ENCODE measurements around the gene LELP1.

GRCh38 chr1:153227810-153228209 lies 24.6 kb downstream of the LELP1 start:
- TF ChIP-seq CTCF (conservative IDR thresholded peaks at IDR 0.05 in 1 of 2, IDR thresholded peaks at IDR 0.05 in 1 of 2; ENCODE audit: extremely low read depth in 1 of 2, insufficient read depth in 1 of 2, low read depth in 1 of 2, low read length in 2 of 2) = no peak
- no peak for TF ChIP-seq EZH2 (IDR thresholded peaks at IDR 0.05; ENCODE audit: borderline replicate concordance, low read length)
